SIG-M5 (cell line): ENCODE measurements around the gene MIEF2.
"Not testable (repeated sequence)": the region's sequence is repeated elsewhere in the genome, so short reads cannot be mapped to it uniquely, and the experiment has no call there.

Source experiments
- DNase-seq: peaks from one replicate; lab custom pipeline; 2025; lab: John Stamatoyannopoulos, UW

The MIEF2 gene, protein sequence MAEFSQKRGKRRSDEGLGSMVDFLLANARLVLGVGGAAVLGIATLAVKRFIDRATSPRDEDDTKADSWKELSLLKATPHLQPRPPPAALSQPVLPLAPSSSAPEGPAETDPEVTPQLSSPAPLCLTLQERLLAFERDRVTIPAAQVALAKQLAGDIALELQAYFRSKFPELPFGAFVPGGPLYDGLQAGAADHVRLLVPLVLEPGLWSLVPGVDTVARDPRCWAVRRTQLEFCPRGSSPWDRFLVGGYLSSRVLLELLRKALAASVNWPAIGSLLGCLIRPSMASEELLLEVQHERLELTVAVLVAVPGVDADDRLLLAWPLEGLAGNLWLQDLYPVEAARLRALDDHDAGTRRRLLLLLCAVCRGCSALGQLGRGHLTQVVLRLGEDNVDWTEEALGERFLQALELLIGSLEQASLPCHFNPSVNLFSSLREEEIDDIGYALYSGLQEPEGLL

GRCh38 chr17:18260332-18261145 is at the start of gene MIEF2:
TSS of gene MIEF2 (plus strand) at chr17:18260662. CDS start at chr17:18262721, 2,059 bp downstream.
- DNase-seq, result peak; percentile 29

DNA sequence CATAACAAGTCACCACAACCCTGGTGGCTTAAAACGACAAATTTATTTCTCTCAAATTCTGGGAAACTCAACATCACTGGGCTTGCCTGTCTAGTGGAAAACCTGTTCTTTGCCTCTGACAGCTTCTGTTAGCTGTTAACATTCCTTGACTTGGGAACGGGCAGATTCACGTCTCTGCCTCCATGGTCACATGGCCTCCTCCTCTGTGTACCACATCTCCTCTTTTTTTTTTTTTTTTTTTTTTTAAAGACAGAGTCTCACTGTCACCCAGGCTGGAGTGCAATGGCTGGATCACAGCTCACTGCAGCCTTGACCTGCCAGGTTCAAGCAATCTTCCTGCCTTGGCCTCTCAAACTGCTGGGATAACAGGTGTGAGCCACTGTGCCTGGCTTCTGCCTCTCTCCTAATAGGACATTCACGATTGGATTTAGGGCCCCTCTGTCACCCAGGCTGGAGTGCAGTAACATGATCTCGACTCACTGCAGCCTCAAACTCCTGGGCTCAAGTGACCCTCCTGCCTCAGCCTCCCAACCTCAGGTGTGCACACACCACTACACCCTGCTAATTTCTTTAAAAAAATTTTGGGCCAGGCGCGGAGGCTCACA is 46.7 kb upstream of the MIEF2 start:
- DNase-seq, result no peak

DNA sequence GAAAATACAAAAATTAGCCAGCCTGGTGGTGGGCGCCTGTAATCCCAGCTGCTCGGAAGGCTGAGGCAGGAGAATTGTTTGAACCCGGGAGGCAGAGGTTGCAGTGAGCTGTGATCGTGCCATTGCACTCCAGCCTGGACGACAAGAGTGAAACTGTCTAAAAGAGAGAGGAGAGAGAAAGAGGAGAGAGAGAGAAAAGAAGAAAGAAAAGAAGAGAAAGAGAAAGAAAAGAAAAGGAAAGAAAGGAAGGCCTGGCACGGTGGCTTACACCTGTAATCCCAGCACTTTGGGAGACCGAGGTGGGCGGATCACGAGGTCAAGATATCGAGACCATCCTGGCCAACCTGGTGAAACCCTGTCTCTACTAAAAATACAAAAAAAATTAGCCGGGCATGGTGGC is 43.6 kb upstream of the MIEF2 start:
- not testable (repeated sequence) for DNase-seq

DNA sequence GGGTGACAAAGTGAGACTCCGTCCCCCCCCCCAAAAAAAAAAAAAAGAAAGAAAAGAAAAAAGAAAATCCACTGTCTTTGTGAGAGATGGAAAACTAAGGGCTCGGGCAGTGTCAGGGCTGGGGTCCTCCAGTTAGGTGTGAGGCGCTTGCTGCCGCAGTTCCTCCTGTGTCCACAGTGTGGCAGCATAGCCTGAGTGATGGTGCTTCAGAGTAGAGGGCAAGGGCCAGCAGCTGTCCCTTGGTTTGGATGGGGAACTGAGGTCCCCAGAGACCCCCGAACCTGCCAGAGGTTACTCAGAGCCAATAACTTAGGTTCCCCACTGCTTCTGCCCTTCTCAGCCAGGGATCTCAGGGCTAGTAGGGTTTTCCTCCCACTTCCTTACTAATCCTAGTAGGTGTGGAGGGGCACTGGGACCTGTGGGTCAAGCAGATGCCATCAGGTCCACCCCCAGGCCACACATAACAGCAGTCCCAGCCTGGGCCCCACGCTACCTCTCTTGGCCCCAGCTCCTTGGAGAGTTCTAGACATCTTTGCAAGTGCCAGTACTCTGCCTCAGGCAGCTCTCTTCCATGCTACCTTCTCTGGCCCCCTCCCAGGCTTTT is 42.9 kb upstream of the MIEF2 start:
- DNase-seq, result no peak

DNA sequence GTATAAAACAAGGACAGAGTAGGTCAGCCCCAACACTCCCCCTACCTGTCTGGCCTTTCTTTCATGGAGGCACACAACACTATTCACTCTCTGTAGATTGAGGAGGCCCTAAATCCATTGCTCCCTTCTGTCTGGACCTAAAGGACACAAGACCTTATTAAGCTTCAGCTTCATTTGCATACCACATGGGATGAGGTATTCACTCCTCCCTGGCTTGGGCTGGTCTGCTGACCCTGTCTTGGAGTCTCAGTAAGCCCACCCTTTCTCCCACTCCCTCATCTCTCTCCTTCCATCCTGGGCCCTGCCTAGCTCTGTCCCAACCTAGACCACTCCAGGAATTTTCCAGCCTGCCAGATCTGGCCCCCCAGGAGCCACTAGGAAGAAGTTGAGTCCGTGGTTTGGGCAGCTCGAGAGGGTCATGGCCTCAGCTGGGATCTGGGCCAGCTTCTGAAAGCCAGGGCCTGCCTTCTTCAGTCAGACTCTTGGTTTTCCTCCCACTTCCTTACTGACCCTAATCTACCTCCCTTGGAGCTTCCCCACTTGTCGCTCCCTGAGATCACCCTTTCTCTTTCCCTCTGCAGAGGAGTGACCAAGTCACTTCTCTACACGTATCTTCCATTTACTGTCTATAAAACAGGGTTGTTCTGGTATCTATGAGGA is 41.6 kb upstream of the MIEF2 start:
- no peak for DNase-seq

DNA sequence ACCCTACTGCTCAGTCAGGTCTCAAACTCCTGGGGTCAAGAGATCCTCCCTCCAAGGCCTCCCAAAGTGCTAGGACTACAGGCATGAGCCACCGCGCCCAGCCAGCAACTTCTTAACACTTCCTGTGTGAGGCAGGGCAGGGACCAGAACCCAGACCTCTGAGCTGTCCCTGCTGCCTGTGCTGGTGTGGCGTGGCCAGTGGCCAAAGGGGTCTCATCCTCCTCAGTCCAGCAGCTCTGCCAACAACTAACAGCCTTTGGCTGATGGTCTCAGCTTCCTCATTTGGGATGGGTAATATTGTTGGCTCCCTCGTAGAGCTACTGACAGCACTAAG is 36.4 kb upstream of the MIEF2 start:
- DNase-seq, result no peak

DNA sequence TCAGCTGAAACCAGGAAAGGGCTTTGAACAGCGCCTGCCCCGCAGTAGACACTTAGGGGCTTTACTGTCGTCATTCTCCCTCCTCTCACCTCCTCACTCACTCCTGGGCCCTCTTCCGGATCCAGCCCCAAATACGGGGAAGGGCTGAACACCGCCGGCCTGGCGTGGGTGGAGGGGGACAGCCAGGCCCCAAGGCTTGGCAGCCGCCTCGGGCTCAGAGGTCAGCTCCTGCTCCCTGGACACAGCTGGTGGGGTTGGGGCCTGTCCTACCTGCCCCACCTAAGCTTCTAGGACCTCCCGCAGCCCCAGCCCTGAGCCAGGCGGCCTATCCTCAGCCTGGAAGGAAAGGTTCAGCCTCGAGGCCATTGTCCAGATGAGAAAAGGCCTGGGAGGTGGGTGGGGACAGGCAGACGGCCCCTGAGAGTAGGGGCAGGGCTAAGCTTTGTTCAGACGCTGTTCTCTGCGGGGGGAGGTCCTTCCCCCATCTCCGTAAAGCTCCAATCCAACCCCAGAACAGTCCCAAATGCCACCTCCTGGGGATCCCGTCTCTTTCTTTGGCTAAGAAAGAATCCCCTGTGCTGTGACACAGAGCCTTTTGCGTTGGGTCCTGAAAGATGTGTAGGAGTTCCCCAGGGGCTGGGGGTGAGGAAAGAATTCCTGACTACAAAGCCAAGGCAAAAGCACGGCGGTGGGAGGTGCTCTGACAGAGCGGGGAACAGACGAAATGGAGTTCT is 35.9 kb upstream of the MIEF2 start:
- DNase-seq, result no peak

DNA sequence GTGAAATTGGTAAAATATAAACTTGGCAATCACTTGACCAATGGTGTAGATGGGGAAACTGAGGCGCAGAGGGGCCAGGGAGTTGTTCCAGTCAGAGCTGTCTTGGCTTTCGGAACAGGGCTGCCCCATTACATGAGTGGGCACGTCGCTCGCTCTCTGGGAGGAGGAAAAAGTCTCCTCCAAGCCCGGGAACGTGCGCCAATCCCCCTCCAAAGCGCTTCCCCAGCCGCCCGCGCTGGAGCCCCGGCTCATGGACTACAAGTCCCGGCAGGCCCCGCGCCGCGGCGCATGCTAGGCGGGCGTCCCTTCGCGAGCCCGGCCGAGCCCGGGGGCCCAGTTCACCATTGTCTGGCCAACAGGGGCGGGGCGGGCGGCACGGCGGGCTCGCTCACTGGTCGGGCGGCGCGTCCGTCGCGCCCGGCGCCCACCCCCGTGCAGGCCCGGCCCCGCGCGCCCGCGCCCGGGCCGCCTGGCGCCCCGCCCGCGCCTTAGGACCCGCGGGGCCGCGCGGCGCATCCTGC is 35.3 kb upstream of the MIEF2 start, which contains the start of gene LLGL1:
Gene LLGL1 (plus strand): TSS at position 515 of the 521 bp plus-strand sequence. CDS start 48 bp downstream, outside the sequence.
- peak; percentile 64 for DNase-seq

GRCh38 chr17:18225642-18226283 is 34.7 kb upstream of the MIEF2 start:
- DNase-seq, result no peak

DNA sequence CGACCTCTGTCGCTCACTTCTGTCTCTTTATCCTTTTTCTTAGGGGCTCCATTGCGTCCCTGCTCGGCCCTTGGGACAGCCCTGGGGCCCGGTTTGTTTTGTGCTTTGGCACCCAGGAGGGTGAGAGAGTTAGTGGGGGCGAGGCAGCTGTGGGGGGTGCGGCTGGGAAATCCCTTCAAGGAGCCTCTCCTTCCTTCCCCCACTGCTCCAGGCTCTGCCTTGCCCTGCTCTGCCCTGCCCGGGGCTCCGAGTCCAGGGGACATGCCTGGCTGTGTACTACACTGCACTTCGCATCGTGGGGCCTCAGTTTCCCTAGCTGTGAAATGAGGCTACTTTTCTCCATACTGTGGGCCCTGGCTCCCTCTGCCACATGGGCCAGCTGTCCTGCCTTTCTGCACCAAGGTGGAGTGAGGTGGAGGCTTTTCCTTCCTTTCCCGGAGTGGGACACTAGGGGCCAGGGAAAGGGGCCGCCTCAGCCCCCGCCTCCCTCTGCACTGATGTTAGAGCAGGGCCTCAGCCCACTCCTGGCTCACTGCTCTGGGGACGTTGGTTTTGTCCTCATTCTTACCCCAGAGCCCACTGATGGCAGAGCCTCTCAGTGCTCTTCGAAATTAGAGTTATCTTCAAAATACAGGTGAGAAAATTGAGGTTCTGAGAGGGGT is 34.0 kb upstream of the MIEF2 start:
- no peak for DNase-seq

DNA sequence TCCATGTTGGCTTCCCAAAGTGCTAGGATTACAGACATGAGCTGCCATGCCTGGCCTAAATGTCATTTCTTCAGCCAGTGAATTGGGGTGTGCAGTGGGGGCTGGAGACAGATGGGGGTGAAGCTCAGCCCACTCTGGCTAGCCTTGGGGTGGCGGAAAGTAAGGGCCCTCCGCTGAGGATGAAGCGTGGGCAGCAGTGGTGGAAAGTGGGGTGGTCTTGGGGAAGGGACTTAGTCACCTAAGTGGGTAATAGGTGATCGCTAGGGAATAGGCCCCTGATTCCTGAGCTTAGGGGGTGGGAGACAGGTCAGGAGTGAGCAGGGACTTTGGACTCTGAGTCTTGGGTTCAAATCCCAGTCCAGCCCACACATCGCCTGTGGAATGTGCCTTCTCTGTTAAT is 32.8 kb upstream of the MIEF2 start:
- DNase-seq, result no peak

- no peak for DNase-seq
Observed at GRCh38 chr17:18228176-18228682, 32.2 kb upstream of the MIEF2 start.

DNA sequence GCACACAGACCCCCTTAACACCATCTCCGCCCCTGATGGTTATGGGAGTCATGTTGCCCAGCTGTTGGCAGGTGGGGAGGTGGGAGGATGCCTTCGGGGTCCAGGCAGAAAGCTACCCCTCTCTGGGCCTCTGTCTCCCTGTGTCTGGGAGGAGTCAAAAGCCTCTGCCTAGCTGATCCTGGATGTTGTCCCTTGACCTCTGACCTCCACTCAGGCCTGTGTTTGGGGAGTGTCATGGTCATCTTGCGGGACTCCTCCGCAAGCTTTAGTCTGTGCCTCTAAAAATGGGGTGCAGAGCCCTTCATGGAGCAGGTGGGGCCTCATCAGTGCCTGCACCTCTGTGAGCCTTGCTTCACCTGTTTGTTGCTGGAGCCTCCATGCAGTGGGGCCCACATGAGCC is 31.2 kb upstream of the MIEF2 start:
- DNase-seq, result no peak

DNA sequence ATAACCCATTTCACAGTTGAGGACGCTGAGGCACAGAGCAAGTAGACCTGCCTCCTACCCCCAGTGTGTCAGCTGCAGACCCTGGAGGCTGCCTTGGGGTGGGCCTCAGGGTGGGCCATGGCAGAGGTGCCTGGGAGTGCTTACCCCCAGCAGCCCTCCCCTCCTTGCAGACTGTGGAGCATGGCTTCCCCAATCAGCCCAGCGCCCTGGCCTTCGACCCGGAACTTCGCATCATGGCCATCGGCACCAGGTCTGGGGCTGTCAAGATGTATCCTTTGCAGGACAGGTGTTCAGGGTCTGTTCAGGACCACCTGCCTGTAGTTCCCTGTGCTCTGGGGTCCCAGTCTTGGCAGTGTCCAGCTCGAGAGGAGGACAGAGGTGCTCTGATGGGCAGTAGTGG is 30.7 kb upstream of the MIEF2 start:
- no peak for DNase-seq

DNA sequence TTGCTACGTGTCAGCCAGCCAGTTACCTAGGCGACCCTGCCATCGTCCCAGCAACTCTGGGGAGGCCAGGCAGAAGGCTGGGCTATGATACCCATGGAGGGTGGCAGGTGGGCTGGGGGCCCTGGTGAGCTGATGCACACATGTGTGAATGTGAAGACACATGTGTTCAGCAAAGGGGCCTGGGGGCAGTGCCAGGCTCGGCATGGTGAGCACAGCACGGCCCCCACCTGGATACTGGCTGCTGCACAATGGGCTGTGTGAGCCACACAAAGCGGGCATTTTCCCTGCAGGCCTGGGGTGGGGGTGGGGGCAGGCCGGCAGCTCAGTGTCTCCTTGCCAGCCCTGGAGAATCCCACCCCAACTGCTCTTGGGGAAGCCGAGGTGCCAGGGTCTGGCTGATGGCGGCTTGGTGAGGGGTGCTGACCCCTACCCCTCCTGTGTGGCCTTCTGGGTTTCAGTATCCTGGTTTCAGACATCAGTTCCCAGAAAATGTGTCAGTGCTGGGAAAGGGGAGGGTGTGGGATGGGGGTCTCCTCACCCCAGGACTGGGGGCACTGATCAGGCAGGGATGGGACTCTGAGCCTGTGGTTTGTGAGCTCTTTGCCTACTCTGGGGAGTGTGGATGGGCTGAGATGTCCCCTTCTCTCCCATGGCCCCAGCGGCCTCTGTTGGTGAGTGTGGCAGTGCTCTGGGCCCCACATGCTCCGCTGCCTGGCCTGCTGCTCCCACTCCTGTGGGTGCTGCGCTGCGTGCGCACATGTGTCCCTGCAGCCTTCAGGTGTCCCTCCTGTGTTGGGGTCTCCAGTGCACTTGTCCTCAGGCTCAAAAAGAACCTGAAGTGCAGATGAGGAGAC is 29.9 kb upstream of the MIEF2 start:
- no peak for DNase-seq

DNA sequence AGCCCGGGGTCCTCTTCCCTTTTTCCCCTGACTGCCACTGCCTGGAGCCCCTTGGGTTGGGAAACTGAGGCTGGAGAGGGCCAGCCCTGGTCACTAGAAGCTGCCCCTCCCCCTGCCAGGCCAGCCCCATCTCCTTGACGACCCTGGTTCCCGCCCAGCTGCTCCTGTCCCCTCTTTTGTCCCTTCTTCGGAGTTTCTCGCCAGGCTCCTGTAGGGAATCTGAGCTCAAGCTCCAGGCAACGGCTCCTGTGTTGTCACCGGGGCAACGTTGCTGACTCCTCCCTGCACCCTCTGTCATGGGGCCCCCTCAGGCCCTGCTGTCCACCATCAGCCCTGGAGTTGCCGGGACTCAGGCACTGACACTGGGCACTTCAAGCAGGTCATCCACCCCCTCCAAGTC is 29.3 kb upstream of the MIEF2 start:
- no peak for DNase-seq

DNA sequence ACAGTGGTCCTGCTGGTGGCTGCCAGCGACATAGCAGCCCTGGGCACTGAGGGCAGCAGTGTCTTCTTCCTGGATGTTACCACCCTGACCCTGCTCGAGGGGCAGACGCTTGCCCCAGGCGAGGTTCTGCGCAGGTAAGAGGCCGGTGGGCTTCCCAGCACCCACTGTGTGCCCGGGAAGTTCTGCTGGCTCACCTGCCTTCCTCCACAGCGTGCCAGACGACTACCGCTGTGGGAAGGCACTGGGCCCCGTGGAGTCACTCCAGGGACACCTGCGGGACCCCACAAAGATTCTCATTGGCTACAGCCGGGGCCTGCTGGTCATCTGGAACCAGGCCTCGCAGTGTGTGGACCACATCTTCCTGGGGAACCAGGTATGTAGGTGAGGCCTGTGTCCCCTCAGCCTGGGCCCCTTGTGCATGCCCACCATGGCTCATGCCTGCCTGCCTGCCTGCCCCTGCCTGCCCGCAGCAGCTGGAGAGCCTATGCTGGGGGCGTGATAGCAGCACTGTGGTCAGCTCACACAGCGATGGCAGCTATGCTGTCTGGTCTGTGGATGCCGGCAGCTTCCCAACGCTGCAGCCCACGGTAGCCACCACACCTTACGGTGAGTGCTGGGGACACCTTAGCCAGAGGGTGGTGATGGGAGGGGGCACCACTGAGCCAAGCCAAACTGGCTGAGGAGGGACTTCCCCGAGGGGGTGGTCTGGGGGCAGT is 26.5 kb upstream of the MIEF2 start:
- DNase-seq, result no peak

- DNase-seq, result no peak
Observed at GRCh38 chr17:18234853-18235380, 25.5 kb upstream of the MIEF2 start.
